Glutamatergic neuron (in vitro differentiated cells): Measurements from ENCODE around the gene IL5RA. TPM values are rescaled to one million over a fixed set of nuclear protein-coding genes. Genes with fewer than 3 reads are reported as not detected.

Experiments
- DNase-seq: peaks from one replicate; pipeline ENCODE4 v3.0.0; 2022
- H3K27ac Mint-ChIP-seq: one replicate; pipeline ENCODE4 v1.8.0; 2020; ENCODE audit warnings: mild to moderate bottlenecking, mixed read lengths, inconsistent platforms; ENCODE audit not compliant: unreplicated experiment
- H3K27me3 Mint-ChIP-seq: one replicate; pipeline ENCODE4 v1.8.0; 2020; ENCODE audit warnings: mild to moderate bottlenecking, moderate library complexity, mixed read lengths, inconsistent platforms; ENCODE audit not compliant: unreplicated experiment
- H3K36me3 Mint-ChIP-seq: one replicate; pipeline ENCODE4 v1.8.0; 2020; ENCODE audit warnings: mild to moderate bottlenecking, mixed read lengths, inconsistent platforms; ENCODE audit not compliant: unreplicated experiment
- H3K4me1 Mint-ChIP-seq: one replicate; pipeline ENCODE4 v1.8.0; 2020; ENCODE audit warnings: mild to moderate bottlenecking, low read depth, mixed read lengths, inconsistent platforms; ENCODE audit not compliant: unreplicated experiment
- H3K4me3 Mint-ChIP-seq: one replicate; pipeline ENCODE4 v1.8.0; 2020; ENCODE audit warnings: mild to moderate bottlenecking, mixed read lengths, inconsistent platforms; ENCODE audit not compliant: unreplicated experiment
- H3K9me3 Mint-ChIP-seq: one replicate; pipeline ENCODE4 v1.8.0; 2020; ENCODE audit warnings: mild to moderate bottlenecking, moderate library complexity, mixed read lengths, inconsistent platforms; ENCODE audit not compliant: unreplicated experiment
- CTCF ChIP-seq: fragments of 200-600 bp; sonication (generic); IDR thresholded peaks from one replicate; pipeline ENCODE4 v1.5.0; 2021; ENCODE audit not compliant: partially characterized antibody, unreplicated experiment
- long read RNA-seq: library from polyadenylated mRNA; unstranded; transcript quantifications from one replicate; pipeline ENCODE4 v2.0.0, GENCODE V29; 2020; ENCODE audit not compliant: unreplicated experiment
- total RNA-seq: library from RNA; stranded (reverse); fragmentation: NEBNext Ultra II Directional; extraction: Animal tissue kit (Norgen Biotek cat#: 25700); gene quantifications from one replicate; pipeline ENCODE4 v1.2.1, GENCODE V29; 2021; ENCODE audit not compliant: unreplicated experiment

IL5RA gene, protein sequence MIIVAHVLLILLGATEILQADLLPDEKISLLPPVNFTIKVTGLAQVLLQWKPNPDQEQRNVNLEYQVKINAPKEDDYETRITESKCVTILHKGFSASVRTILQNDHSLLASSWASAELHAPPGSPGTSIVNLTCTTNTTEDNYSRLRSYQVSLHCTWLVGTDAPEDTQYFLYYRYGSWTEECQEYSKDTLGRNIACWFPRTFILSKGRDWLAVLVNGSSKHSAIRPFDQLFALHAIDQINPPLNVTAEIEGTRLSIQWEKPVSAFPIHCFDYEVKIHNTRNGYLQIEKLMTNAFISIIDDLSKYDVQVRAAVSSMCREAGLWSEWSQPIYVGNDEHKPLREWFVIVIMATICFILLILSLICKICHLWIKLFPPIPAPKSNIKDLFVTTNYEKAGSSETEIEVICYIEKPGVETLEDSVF
- not detected for total RNA-seq
- long read RNA-seq: 0 reads

- no peaks in the 10 kb centered on the region for H3K4me1 Mint-ChIP-seq
- no peak for TF ChIP-seq CTCF
- H3K27me3 Mint-ChIP-seq: no peaks in the 10 kb centered on the region
- H3K9me3 Mint-ChIP-seq: no peaks in the 10 kb centered on the region
- H3K36me3 Mint-ChIP-seq: no peaks in the 10 kb centered on the region
- DNase-seq: no peak
- H3K4me3 Mint-ChIP-seq: no peak within 1 kb of the TSS
- H3K27ac Mint-ChIP-seq: no peak within 1 kb of the TSS
These were observed at the start of gene IL5RA for GRCh38 chr3:3110299-3110630. Gene IL5RA, minus strand, starts transcription at chr3:3110374. Its CDS starts 5,390 bp downstream, at chr3:3104984.

DNA sequence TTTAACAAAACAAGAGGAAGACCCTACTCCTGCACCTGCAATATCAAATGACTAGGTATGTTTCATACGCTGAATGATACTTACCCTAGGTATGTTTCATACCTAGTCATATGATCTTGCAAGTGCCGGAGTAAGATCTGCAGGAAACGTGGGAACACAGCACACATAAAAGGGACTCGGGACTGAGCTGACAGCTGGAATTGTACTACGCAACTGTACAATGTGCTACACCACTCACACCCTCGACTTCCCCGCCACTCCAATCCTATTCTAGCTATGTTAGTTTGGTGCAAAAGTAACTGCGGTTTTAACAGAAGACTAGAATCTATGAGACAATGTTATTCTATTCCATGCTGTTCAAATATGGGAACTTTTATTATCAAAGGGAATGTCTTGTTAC, 47.3 kb upstream of the IL5RA start:
- no peaks in the 10 kb centered on the region for H3K4me1 Mint-ChIP-seq
- TF ChIP-seq CTCF: no peak
- no peaks in the 10 kb centered on the region for H3K36me3 Mint-ChIP-seq
- no peaks in the 10 kb centered on the region for H3K9me3 Mint-ChIP-seq
- H3K27ac Mint-ChIP-seq: no peak overlapping the region
- no peak overlapping the region for H3K4me3 Mint-ChIP-seq
- peaks cover 2% of the 10 kb centered on the region for H3K27me3 Mint-ChIP-seq
- DNase-seq: no peak

DNA sequence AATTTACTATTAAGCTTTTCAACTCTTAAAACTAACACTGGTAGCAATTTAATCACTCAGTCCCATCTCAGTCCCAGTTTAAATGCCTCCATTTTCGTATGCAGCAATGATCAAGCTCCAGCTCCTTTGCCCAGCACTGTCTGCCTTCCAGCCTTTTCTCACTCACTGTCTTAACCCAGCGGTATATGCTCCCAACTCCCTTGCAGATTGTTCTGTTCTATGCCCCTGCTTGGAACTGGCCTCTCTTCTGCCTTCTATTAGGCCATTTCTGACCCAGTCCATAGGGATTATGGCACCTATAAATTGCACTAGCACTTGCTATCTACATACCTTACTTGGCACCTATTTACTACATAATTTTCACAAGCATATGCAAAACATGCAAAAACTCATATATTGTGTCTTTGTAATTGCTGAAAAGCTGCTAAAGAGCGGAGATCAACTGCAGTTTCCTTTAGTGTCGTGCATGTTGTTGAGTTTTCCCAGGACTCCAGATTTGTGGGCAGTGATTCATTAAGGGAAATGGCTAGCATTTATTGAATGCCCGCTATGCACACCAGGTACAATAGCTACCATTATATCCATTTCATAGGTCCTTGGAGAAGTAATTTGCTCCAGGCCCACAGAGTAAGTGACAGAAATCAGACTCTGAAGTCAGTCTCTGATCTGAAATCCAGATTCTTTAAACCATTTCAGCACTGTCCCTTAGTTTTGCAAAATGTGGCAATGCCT, 44.9 kb upstream of the IL5RA start:
- TF ChIP-seq CTCF: no peak
- no peak overlapping the region for H3K27ac Mint-ChIP-seq
- H3K27me3 Mint-ChIP-seq: peaks cover 5% of the 10 kb centered on the region
- H3K4me3 Mint-ChIP-seq: no peak overlapping the region
- H3K9me3 Mint-ChIP-seq: no peaks in the 10 kb centered on the region
- H3K36me3 Mint-ChIP-seq: no peaks in the 10 kb centered on the region
- H3K4me1 Mint-ChIP-seq: no peaks in the 10 kb centered on the region
- no peak for DNase-seq

DNA sequence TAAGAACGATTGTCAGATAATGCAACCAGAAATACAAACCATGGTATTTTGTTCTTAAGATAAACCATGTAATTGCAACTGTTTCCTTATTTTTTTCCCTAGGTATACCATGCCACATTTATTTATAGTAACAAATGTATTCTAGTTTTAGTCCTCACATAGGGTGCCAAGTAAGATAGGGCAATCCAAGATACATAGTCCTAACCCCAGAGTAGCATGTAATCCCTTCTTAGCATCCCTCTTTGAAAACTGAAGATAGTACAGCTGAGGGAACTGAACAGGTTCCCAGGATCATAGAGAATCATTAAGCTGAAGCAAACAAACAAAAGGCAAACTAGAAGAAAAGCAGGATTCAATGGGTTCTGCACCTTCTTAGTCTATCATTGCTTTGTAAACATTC, 41.3 kb upstream of the IL5RA start:
- no peak for DNase-seq
- Mint-ChIP-seq H3K27ac (no peak overlapping the region), H3K36me3 (no peaks in the 10 kb centered on the region), H3K9me3 (no peaks in the 10 kb centered on the region), H3K4me1 (no peaks in the 10 kb centered on the region), H3K4me3 (no peak overlapping the region), H3K27me3 (peaks cover 3% of the 10 kb centered on the region)
- TF ChIP-seq CTCF: no peak

DNA sequence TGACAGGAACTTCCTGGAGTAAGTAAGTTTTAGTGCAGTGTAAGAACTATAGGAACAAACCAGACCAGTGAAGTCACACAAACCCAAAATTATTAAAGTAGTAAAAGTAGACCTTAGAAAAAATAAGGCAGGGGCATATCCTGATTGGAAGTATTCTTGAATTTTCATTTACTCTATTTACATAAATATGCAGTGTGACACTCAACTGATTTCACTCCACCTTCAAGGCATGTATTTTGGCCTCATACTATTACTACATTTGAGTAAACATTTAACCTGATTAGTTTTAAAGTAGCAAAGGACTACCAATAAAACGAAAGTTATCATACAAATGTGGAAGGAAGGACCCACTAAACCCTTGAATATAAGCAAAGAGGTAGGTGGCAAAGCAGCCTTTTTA, 39.4 kb upstream of the IL5RA start:
- no peak for DNase-seq
- no peaks in the 10 kb centered on the region for H3K36me3 Mint-ChIP-seq

More for the DNA sequence above, 39.4 kb upstream of the IL5RA start:
- H3K4me3 Mint-ChIP-seq: no peak overlapping the region
- no peaks in the 10 kb centered on the region for H3K4me1 Mint-ChIP-seq
- H3K9me3 Mint-ChIP-seq: no peaks in the 10 kb centered on the region
- no peak for TF ChIP-seq CTCF
- H3K27ac Mint-ChIP-seq: no peak overlapping the region
- H3K27me3 Mint-ChIP-seq: peaks cover 3% of the 10 kb centered on the region
